ENCODE data around the gene CHST15. TPM values are rescaled to one million over a fixed set of nuclear protein-coding genes. Genes with fewer than 3 reads are reported as not detected.

CHST15 gene
- total RNA-seq, 1 donor from 2014 or later: 27.0 TPM

- TF ChIP-seq POLR2AphosphoS5 (IDR thresholded peaks at IDR 0.05; ENCODE audit: insufficient read depth in 1 of 2, low read depth in 1 of 2) (no peak), POLR2A (IDR thresholded peaks at IDR 0.05) (no peak)
- TF ChIP-seq, protein P1, sequence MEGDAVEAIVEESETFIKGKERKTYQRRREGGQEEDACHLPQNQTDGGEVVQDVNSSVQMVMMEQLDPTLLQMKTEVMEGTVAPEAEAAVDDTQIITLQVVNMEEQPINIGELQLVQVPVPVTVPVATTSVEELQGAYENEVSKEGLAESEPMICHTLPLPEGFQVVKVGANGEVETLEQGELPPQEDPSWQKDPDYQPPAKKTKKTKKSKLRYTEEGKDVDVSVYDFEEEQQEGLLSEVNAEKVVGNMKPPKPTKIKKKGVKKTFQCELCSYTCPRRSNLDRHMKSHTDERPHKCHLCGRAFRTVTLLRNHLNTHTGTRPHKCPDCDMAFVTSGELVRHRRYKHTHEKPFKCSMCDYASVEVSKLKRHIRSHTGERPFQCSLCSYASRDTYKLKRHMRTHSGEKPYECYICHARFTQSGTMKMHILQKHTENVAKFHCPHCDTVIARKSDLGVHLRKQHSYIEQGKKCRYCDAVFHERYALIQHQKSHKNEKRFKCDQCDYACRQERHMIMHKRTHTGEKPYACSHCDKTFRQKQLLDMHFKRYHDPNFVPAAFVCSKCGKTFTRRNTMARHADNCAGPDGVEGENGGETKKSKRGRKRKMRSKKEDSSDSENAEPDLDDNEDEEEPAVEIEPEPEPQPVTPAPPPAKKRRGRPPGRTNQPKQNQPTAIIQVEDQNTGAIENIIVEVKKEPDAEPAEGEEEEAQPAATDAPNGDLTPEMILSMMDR (IDR thresholded peaks at IDR 0.05): no peak
Observed at GRCh38 chr10:124033887-124034218, 59.5 kb downstream of the CHST15 start.

DNA sequence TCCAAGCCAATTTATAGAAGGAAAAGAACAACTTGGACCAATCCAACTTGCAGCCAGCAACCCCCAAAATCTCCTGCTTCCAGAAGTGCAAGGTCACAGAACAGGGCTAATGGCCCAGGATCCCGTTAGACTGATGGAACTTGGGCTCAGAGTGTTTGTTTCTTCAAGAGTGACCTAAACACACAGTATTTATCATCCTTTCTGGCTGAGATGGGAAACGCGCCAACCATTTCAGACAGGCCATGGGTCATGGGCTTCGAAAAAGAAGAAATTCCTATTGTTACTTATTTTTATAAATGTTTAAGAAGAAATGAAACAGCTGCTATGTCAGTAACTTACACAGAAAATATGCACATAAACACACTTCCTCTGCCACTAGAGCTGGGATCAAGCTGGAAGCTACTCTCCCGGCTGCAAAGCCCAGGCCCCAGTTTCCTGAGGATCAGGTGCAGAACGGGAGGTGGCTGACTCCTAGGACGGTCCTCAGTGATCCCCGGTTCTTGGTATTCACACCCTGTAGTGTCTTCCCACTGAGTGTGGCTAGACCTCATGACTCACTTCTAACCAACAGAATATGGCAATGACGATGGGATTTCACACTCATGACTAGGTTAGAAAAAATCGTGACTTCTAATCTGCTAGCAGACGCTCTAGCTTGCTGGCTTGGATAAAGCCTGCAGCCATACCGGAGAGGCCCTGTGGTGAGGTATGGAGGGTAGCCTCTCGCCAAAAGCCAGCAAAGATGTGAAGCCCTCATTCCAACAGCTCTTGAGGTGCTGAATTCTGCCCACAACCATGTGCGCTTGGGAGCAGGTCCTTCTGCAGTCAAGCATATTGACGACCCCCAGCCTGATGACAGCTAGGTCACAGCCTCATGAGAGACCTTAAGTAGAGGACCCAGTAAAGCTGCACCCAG is 60.2 kb downstream of the CHST15 start:
- Histone ChIP-seq H3K27ac (peak overlapping the region; percentile 19), H3K4me1 (peaks cover 10% of the 10 kb centered on the region), H3K9me3 (no peaks in the 10 kb centered on the region), H3K36me3 (peaks cover 0 to 10% of the 10 kb centered on the region in 2 donors), H3K4me3 (no peak overlapping the region), H3K27me3 (no peaks in the 10 kb centered on the region)
- DNase-seq (ENCODE audit: extremely low spot score in 2 of 2): no peak
- TF ChIP-seq POLR2AphosphoS5 (IDR thresholded peaks at IDR 0.05; ENCODE audit: insufficient read depth in 1 of 2, low read depth in 1 of 2) (no peak), POLR2A (IDR thresholded peaks at IDR 0.05) (no peak)
- TF ChIP-seq, protein P1 (IDR thresholded peaks at IDR 0.05): no peak
- intact Hi-C loops (cut with DNase I): loop anchor here (10.0 kb wide), 1 partner anchor 52 kb away; no protein-coding TSS in a partner anchor

More at GRCh38 chr10:124033887-124034218, 59.5 kb downstream of the CHST15 start:
- Histone ChIP-seq H3K4me1 (peaks cover 10% of the 10 kb centered on the region), H3K27me3 (no peaks in the 10 kb centered on the region), H3K36me3 (peaks cover 0 to 10% of the 10 kb centered on the region in 2 donors), H3K27ac (peak overlapping the region; percentile 19), H3K4me3 (no peak overlapping the region), H3K9me3 (no peaks in the 10 kb centered on the region)
- no peak for DNase-seq (ENCODE audit: extremely low spot score in 2 of 2)
- intact Hi-C loops (cut with DNase I): loop anchor here (10.0 kb wide), 1 partner anchor 51 kb away; no protein-coding TSS in a partner anchor

DNA sequence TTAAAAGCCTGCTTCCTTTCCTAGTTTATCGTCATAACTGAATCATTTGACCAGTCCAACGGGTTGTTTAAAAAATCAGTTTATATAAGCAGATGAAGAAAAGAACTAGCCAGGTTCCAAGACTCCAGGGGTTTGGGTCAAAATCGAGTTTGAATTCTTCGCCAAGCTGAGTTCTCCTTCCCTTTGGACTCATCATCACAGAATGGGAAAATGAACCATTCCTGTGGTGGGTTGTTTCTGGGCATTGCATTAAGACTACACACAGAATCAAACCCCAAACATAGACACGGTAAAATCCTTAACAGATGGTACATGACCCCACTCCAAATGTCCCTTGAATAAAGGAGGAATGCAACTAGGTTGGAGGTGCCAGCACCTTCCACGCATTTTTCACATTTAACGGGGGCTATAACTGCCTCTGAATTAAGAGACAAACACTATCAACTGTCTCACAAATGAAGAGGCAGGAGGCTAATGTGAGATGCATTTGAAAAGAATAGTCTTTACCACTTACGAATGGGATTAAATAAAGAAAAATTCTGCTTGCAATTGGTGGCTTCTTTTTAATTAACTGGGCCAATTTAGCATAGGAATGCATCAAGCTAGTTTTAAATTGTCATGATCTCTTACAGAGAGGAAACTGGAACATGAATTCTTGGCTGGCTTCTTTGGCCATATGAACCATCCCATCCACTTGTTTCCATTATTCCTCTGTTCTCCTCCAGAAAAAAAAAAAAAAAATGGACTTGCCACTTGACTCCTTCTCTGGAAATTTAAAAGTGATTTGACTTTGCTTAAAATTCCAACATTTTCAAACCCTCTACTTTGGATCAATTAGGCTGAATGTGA is 61.1 kb downstream of the CHST15 start:
- no peaks in the 10 kb centered on the region for H3K27me3 ChIP-seq
- peaks cover 10% of the 10 kb centered on the region for H3K4me1 ChIP-seq
- DNase-seq (ENCODE audit: extremely low spot score in 2 of 2): no peak
- H3K36me3 ChIP-seq: peaks cover 0 to 5% of the 10 kb centered on the region in 2 donors
- H3K9me3 ChIP-seq: no peaks in the 10 kb centered on the region
- no peak overlapping the region for H3K4me3 ChIP-seq
- intact Hi-C loops (cut with DNase I): loop anchor here (10.0 kb wide), 1 partner anchor 52 kb away; no protein-coding TSS in a partner anchor
- TF ChIP-seq, protein P1 (IDR thresholded peaks at IDR 0.05): no peak
- TF ChIP-seq POLR2A (IDR thresholded peaks at IDR 0.05): no peak
- no peak for TF ChIP-seq POLR2AphosphoS5 (IDR thresholded peaks at IDR 0.05; ENCODE audit: insufficient read depth in 1 of 2, low read depth in 1 of 2)
- no peak overlapping the region for H3K27ac ChIP-seq

- Histone ChIP-seq H3K9me3 (no peaks in the 10 kb centered on the region), H3K27ac (no peak overlapping the region), H3K36me3 (no peaks in the 10 kb centered on the region), H3K4me3 (no peak overlapping the region), H3K4me1 (peaks cover 10% of the 10 kb centered on the region), H3K27me3 (no peaks in the 10 kb centered on the region)
- TF ChIP-seq POLR2A (IDR thresholded peaks at IDR 0.05): no peak
- no peak for TF ChIP-seq POLR2AphosphoS5 (IDR thresholded peaks at IDR 0.05; ENCODE audit: insufficient read depth in 1 of 2, low read depth in 1 of 2)
- TF ChIP-seq, protein P1 (IDR thresholded peaks at IDR 0.05): no peak
- intact Hi-C loops (cut with DNase I): loop anchor here (10.0 kb wide), 1 partner anchor 54 kb away; no protein-coding TSS in a partner anchor
- no peak for DNase-seq (ENCODE audit: extremely low spot score in 2 of 2)
Observed at GRCh38 chr10:124030492-124031110, 62.8 kb downstream of the CHST15 start.

Measured in vagina (tissue), 2 donors.